MM.1S (cell line): ENCODE data around the gene EP300.

Experiments
- EZH2 ChIP-seq: fragments of 300-600 bp; sonication (generic); optimal IDR thresholded peaks from 2 replicates; pipeline ENCODE3; 2017; ENCODE audit warnings: low read depth, mild to moderate bottlenecking, antibody characterized with exemption, low read length, mixed read lengths
- TF ChIP-seq, protein P1 (sequence below): fragments of 300-600 bp; sonication (generic); IDR thresholded peaks from 2 replicates; pipeline ENCODE4 v1.5.1; 2016; ENCODE audit warnings: antibody characterized with exemption, low read length, mixed read lengths

- TF ChIP-seq, protein P1, sequence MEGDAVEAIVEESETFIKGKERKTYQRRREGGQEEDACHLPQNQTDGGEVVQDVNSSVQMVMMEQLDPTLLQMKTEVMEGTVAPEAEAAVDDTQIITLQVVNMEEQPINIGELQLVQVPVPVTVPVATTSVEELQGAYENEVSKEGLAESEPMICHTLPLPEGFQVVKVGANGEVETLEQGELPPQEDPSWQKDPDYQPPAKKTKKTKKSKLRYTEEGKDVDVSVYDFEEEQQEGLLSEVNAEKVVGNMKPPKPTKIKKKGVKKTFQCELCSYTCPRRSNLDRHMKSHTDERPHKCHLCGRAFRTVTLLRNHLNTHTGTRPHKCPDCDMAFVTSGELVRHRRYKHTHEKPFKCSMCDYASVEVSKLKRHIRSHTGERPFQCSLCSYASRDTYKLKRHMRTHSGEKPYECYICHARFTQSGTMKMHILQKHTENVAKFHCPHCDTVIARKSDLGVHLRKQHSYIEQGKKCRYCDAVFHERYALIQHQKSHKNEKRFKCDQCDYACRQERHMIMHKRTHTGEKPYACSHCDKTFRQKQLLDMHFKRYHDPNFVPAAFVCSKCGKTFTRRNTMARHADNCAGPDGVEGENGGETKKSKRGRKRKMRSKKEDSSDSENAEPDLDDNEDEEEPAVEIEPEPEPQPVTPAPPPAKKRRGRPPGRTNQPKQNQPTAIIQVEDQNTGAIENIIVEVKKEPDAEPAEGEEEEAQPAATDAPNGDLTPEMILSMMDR = peak; percentile 22
- no peak for TF ChIP-seq EZH2
Observed at GRCh38 chr22:41092023-41092817, at the start of gene EP300.
